OCI-M2 (cell line): ENCODE measurements around the gene PPP1R12C.
"Not testable (repeated sequence)": the region's sequence is repeated elsewhere in the genome, so short reads cannot be mapped to it uniquely, and the experiment has no call there.

Experiments
- DNase-seq: peaks from one replicate; lab custom pipeline; 2025; ENCODE audit not compliant: unreplicated experiment; lab: John Stamatoyannopoulos, UW

Gene PPP1R12C

GRCh38 chr19:55076321-55076720 lies 41.1 kb downstream of the PPP1R12C start:
- DNase-seq, result no peak

GRCh38 chr19:55075371-55075998 lies 42.0 kb downstream of the PPP1R12C start, which contains the start of gene EPS8L1:
EPS8L1 (plus strand) TSS chr19:55075869; CDS start chr19:55076445, 576 bp downstream.
- DNase-seq, result no peak

- no peak for DNase-seq
Measured at GRCh38 chr19:55071913-55072312, 45.5 kb downstream of the PPP1R12C start.

- DNase-seq, result no peak
Measured at GRCh38 chr19:55071129-55071502, 46.3 kb downstream of the PPP1R12C start.

- no peak for DNase-seq
Measured at GRCh38 chr19:55070466-55071128, 46.8 kb downstream of the PPP1R12C start.

GRCh38 chr19:55069865-55070197 lies 47.6 kb downstream of the PPP1R12C start:
- no peak for DNase-seq

GRCh38 chr19:55068950-55069864 lies 48.2 kb downstream of the PPP1R12C start:
- no peak for DNase-seq

GRCh38 chr19:55067869-55068268 lies 49.6 kb downstream of the PPP1R12C start:
- no peak for DNase-seq

- DNase-seq, result no peak
Measured at GRCh38 chr19:55066107-55066709, 51.2 kb downstream of the PPP1R12C start.

- DNase-seq, result not testable (repeated sequence)
Measured at GRCh38 chr19:55065516-55065915, 51.9 kb downstream of the PPP1R12C start.

GRCh38 chr19:55063492-55063843 lies 54.0 kb downstream of the PPP1R12C start:
- no peak for DNase-seq

- DNase-seq, result peak; percentile 96
Measured at GRCh38 chr19:55062735-55063491, 54.5 kb downstream of the PPP1R12C start, which contains the start of gene RDH13. RDH13 (minus strand) TSS chr19:55063148; CDS start chr19:55063032, 116 bp downstream.

- DNase-seq, result not testable (repeated sequence)
Measured at GRCh38 chr19:55060287-55060686, 57.1 kb downstream of the PPP1R12C start.

- DNase-seq, result no peak
Measured at GRCh38 chr19:55058781-55059610, 58.4 kb downstream of the PPP1R12C start.

GRCh38 chr19:55056827-55057226 lies 60.6 kb downstream of the PPP1R12C start:
- no peak for DNase-seq

GRCh38 chr19:55053735-55054134 lies 63.7 kb downstream of the PPP1R12C start:
- no peak for DNase-seq

GRCh38 chr19:55050749-55051532 lies 66.5 kb downstream of the PPP1R12C start:
- no peak for DNase-seq

- DNase-seq, result no peak
Measured at GRCh38 chr19:55048446-55048845, 69.0 kb downstream of the PPP1R12C start.

GRCh38 chr19:55047951-55048350 lies 69.5 kb downstream of the PPP1R12C start:
- no peak for DNase-seq
